Cortex of kidney (tissue), 1 donor: ENCODE data around the gene PPP4R4.

Source experiments
- DNase-seq: peaks from one replicate; lab custom pipeline; 2025; lab: John Stamatoyannopoulos, UW

The PPP4R4 gene, protein sequence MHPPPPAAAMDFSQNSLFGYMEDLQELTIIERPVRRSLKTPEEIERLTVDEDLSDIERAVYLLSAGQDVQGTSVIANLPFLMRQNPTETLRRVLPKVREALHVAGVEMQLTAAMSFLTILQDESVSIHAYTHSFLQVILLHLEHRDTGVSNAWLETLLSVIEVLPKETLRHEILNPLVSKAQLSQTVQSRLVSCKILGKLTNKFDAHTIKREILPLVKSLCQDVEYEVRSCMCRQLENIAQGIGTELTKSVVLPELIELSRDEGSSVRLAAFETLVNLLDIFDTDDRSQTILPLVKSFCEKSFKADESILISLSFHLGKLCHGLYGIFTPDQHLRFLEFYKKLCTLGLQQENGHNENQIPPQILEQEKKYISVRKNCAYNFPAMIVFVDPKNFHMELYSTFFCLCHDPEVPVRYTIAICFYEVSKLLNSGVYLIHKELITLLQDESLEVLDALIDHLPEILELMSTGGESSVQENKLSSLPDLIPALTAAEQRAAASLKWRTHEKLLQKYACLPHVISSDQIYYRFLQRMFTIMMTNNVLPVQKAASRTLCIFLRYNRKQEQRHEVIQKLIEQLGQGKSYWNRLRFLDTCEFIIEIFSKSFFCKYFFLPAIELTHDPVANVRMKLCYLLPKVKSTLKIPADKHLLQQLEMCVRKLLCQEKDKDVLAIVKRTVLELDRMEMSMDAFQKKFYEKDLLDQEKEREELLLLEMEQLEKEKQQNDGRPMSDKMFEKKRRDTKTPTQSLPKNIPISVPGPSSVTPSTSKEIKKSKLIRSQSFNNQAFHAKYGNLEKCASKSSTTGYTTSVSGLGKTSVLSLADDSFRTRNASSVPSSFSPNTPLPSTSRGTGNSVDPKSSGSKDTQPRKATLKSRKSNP

DNA sequence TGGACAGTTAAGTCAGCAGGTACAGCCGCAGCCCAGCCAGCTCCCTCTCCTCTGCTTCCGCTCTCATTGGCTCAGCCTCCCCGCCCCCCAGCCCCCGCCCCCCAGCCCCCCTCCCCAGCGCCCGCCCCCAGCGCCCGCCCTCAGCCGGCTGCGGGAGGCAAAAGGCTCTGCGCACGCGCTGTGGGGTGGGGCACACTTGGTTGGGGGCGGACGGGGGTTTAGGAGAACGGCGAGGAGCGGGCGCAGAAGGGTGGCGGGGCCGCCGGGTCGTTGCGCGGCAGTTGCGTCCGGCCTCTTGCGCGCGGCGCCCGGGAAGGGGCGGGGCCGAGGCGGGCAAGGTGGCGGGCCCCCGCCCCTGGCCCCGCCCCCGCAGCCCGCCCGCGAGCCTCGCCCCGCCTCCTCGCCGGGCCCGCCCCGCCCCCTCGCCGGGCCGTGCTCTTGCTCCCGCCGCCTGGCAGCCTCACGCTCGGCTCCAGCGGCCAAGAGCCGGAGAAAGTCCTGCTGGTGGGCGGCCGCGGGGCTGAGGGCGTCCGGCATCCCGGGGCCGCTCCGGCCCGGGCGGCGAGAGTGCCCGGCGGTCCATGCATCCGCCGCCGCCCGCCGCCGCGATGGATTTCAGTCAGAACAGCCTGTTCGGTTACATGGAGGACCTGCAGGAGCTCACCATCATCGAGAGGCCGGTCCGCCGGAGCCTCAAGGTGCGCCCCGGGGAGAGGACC, at the start of gene PPP4R4:
Gene PPP4R4, plus strand, starts transcription at position 438 of the 719 bp plus-strand sequence. Its CDS starts 144 bp downstream, at position 582.
- DNase-seq, result no peak

DNA sequence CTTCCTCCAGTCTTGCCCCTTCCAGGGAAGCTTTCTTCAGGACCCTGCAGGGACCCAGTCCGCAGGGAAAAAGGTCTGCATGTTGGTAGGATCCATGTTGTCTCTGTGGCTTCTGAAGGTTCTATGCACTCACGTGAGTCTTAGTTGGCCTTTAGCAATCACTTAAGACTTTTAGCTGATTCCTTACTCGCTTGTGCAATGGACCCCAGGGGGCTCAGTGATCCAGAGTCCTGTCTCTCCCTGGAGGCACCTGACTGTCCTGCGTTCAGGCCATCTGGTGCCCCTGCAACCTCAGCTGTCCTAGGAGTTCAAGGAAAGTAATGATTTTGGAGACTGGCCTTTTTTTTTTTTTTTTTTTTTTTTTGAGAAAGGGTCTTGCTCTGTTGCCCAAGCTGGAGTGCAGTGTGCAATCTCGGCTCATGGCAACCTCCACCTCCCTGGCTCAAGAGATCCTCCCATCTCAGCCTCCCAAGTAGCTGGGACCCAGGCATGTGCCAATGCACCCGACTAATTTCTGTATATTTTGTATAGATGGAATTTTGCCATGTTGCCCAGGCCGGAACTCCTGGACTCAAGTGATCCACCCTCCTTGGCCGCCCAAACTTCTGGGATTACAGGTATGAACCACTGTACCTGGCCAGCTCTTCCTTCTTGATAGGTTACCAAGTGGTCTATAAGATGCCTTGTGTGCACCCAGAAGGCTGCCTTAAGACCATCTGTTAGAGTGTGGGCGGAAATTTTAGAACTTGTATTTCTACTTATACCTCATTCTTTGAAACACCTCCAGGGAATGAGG, 49.3 kb upstream of the PPP4R4 start:
- no peak for DNase-seq

DNA sequence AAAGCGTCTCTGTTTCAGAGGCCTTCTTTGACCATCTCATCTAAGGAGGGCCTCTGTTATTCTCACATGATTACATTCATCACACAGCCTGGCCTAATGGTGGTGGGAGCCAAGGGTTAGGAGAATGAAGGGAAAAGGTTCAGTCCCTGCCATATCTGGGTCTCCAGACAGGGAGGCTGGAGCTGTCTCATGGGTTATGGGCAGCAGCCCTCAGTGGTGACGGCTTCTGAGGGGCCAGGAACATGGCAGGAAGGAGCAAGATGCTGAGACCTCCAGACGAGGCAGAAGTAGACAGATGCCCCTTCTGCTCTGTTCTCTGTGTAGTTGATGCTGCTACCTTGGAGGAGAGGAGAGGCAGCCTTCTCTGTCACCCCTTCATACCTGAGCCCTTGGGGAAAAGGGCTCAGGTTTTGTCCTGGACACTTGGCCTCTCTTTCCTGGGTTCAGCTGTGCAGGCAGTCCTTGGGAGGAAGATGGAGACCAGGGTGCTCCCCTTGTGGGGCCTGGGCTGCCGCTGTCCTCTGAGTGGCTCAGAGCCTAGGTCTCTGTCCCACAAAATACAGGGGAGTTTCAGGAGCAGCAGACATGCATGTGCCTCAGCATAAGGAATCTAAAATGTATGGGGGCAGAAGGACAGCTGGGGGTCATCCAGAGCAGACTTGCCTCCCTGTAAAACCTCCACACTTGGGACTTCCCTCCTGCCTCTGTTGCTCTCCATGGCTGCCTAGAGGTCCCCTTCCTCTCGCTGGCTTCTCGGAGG, 48.3 kb upstream of the PPP4R4 start:
- no peak for DNase-seq

GRCh38 chr14:94126419-94126677, 47.8 kb upstream of the PPP4R4 start:
- no peak for DNase-seq

GRCh38 chr14:94126800-94127199, 47.3 kb upstream of the PPP4R4 start:
- no peak for DNase-seq

- DNase-seq, result no peak
These were observed 46.8 kb upstream of the PPP4R4 start for GRCh38 chr14:94127330-94127729.

DNA sequence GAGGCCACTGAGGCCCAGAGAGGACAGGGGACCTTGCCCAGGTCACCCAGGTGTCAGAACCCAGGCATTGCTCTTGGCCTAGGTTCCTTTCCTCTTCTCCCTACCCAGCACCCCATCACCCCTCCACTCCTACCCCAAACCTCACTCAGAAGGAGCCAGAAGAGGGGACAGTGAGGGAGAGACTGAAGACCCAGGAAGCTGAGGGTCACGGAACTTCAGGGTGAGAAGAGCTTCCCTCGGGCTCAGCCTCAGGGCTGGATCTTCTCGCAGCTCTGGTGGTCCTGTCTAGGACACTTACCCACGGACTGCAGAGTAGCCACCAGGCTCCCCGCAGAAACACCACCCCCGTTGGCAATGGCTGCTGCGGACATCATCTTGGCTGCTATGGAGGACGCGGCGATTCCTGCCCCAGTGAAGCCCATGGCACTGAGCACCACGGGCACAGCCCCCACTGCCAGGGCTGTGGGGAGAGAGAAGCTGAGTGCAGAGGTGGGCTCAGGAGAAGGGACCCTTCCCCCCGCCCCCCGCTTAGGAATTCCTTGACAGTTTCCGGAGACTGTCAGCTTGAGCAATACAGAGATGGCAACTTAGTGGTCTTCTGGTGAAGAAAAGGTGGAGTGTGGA, 45.8 kb upstream of the PPP4R4 start:
- DNase-seq, result no peak

GRCh38 chr14:94129111-94129757, 44.9 kb upstream of the PPP4R4 start, which contains the start of gene IFI27L2:
IFI27L2 (minus strand) TSS chr14:94129604; CDS start chr14:94129564, 40 bp downstream.
- DNase-seq, result no peak

- DNase-seq, result no peak
These were observed 44.2 kb upstream of the PPP4R4 start for GRCh38 chr14:94129758-94130414.

GRCh38 chr14:94132285-94132887, 41.7 kb upstream of the PPP4R4 start:
- DNase-seq, result no peak

DNA sequence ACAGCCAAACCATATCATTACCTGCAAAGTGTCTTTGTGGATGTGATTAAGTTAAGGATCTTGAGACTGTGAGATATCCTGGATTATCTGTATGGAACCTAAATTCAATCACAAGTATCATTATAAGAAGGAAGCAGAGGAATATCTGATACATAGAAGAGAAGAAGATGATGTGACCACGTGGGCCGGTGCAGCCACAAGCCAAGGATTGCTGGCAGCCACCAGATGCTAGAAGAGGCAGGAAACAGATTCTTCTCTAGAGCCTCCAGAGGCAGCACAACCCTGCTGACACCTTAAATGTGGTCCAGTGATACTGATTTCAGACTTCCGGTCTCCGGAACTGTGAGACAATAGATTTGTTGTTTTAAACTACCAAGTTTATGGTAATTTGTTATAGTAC, 38.6 kb upstream of the PPP4R4 start:
- DNase-seq, result no peak

DNA sequence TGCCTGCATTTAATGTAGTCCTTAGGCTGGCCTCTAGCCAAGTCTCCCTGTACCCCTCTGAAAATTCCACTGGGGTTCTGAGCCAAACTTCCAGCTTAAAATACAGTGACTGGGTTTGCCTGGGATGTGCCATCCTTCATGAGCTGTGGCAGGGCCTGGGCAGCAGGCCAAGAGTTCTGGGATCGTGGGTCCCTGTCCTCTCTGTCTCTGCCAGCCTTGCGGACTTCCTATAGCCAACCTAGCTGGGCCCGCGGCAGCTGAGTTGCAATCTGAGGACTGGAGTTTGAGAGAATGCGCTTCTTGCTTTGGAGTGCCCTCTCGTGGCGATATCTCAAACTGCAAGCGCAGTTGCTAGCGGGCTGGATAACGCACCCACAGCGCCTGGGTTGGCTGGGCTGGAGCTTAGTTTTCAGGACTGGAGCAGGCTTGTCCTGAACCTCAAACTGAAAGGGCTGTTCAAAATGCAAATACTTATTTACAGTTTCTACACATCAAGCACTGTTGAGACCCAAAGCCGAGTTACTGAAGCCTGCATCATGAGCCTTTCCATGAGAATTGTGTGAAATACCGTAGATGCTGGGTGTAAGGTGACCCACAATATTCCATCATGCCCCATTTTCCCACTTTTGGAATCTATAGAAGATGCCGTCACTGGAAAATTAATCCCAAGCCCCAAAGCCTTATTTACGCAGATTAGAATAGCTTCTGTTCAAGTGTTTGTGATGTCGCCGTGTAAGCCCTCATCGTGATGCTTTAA, 37.4 kb upstream of the PPP4R4 start:
- DNase-seq, result no peak

- no peak for DNase-seq
These were observed 35.9 kb upstream of the PPP4R4 start for GRCh38 chr14:94138251-94138650.

GRCh38 chr14:94139006-94139405, 35.1 kb upstream of the PPP4R4 start:
- no peak for DNase-seq

DNA sequence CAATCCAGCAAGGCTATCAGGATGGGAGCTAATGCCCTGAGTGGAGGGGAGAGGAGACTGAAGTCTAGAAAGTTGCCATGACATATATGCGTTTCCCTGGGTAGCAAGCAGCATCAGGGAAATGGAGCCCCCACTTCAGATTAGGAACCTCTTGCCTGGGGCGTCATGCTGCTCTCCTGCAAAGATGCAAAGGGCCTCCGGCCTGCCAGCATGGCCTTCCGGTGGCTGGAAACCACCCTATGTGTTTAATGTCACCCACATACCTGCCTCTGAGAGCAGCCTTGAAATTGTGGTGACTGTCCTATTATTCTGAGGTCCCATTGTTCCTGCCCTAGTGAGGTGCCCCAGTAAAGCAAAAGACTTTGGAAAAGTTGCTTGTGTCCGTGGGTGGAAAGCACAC, 34.7 kb upstream of the PPP4R4 start:
- DNase-seq, result no peak

DNA sequence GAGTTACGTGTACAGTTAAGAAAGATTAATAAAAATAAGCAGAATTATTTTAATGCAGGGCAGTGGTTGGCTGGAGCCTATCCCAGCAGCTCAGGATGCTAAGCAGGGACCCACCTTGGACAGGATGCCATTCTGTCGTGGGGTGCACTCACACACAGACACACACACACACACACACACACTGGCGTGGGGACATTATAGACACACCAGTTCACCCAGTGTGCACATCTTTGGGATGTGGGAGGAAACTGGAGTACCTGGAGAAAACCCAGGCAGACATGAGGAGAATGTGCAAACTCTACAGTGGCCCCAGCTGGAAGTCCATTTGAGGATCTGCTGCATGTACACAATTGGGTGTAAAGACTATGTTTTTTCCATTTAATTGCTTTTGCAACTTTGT, 31.9 kb upstream of the PPP4R4 start:
- no peak for DNase-seq

GRCh38 chr14:94142836-94143235, 31.3 kb upstream of the PPP4R4 start:
- no peak for DNase-seq

- DNase-seq, result no peak
These were observed 30.9 kb upstream of the PPP4R4 start for GRCh38 chr14:94143239-94143638.
